Cerebellar cortex (tissue), 1 donor: ENCODE measurements around the gene EPB41L2.

Source experiments
- DNase-seq: peaks from one replicate; pipeline ENCODE4 v3.0.0-alpha.2; 2015; ENCODE audit warnings: low spot score

Gene EPB41L2

DNA sequence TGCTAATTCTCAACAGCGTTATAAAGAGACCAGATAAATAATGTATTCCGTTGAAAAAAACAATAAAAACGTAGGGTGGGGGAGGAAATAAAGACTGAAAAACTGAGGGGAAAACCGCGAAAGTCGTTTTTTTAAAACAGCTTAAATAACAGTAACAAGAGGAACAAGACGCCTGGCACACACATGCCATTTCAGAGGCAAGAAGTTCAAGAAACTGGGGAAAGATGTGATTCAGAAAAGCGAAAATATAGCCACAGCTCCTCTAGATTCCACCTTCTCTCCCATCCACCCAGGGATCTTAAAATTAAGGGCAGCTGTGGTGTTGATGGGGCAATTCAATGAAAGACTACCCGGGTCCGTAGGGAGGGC, 1.3 kb downstream of the EPB41L2 start:
- DNase-seq, result peak; percentile 9

DNA sequence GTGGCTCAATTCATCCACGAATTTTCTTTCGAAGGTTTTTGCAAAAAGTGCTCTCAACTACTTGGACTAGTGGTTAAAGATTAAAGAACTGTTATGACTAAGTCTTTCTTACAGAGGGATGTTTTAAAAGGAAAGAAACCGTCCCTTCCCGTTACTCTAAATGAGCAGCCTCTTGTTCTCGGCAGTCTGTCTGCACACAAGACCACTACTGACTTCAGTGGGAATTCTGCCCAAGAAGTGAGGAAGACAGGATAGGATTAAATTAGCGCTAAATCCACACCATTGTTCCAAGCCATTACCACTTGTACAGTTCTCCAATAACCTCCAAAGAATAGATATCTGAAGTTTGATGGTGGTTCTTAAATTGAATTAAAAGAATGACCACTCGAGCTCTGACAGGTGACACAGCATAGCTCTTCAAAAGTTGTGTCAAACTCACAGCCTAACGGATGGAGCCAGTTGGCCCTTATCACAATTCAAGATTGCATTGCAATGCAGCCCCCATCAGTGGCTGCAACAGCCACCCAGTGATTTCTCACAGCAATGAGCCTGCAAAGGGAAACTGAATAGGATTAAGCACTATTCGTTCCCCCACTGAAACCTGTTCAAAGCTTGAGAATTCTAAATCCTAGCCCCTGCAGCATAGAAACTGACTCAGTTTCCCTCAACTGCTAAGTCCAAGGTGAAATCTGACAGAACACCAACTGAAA, 1.8 kb downstream of the EPB41L2 start:
- peak; percentile 13 for DNase-seq

DNA sequence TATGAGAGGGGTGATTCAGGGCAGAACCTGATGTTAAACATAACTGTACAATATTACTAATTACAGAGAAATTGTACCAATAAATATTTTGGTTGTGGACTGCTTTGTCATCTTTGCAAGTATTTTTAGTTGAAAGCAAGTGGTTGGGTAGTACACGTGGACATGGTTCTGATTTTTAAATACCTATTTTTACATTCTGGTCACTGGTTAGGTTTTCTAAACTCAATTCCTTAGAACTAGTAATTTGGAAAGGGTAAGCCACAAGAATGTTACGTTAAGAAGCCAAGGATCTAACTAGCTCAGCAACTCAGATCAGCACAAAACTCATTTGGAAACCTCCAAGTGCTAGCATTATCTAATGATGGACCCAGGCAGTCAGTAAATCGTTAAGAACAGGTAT, 2.7 kb downstream of the EPB41L2 start:
- peak; percentile 10 for DNase-seq

DNA sequence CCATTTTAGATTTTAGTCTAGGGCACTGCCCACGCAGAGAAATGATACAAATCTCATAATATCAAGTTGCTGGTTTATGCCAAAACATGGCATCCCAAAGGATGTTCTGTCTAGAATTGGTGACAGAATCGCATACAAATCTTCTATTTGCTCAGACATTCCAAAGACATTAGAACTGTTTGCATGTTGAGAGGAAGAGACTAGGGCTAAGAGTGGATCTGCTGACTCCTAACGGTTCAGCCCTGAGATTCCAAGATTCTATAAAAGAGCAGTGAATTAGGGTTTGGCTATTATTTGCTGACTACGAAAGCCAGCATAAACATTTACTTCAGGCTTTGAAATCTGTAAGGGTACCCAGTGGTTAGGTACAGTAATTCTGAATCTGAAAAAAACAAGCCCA, 3.6 kb downstream of the EPB41L2 start:
- no peak for DNase-seq

DNA sequence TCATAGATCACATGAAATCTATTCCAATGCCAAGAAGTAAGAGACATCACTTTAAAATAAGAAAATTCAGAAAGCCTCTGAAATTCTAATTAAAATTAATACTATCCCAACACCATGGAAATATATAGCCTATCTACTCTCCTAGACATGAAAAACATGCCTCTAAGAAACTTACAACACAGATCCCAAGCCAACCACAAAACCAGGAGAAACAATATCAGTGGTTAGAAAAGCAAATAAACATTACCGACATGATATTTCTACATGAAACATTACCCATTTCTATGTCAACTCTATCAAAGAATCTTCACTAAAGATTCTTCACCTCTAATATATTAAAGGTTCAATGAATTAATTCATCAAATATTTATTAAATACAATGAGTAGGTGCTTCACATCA, 4.8 kb downstream of the EPB41L2 start:
- DNase-seq, result no peak

DNA sequence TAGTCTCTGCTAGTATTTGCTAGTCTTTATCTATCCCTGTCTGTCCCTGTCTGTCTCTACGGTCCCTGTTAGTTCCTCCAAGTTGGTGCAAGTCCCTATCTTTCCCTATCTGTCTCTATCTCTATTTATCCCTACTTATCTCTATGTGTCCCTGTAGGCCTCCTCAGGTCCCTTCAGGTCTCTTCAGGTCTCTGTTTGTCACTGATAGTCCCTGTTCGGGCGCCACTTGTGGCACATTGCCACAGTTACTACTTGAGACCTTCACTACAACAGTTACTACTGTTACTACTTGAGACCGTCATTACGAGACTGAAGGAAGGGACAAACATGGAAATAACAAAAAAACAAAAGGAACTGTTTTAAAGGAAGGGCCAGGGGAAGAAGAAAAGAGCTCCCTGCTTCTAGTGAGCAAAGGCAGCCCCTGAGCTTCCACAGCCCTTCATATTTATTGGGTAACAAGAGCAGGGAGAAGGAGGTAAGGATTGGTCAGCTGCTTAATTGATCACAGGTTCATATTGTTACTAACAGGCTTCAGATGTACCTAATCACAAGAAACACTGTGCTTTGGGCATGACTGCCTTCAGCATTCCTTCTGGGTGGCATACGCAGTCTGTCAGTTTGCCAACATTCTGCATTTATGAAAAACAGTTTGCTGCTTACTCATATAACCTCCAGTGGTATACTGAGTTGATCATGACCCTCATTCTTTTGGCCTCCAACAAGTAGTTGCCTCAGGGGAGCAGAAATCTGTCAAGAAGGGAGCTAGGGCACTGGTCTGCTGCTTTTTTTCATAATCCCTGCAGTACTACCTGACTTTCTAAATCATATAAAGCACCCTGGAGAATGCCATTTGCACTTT, 8.4 kb downstream of the EPB41L2 start:
- DNase-seq, result no peak

DNA sequence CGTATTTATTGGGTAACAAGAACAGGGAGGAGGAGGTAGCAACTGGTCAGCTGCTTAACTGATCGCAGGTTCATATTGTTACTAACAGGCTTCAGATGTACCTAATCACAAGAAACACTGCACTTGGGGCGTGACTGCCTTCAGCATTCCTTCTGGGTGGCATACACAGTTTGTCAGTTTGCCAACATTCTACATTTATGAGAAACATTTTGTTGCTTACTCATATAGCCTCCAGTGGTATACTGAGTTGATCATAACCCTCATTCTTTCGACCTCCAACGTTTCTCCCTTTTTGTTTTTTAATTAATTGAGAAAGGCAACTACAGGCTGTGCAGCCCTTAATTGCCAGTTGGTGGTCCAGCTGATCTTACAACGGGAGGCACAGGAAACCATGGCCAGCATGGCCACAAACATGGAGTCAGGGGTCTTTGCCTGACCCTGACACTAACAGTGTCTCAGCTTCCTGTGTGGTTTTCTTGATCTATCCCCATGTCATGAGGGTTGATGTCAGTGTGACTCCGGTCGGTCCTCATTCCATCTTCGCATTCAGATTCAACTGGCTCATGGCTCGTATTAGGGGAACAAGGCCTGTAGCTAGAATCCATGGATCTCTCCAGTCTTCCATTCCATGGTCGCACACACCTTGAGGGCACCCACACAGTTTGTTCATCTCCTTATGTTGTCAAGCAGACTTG, 9.4 kb downstream of the EPB41L2 start:
- DNase-seq, result no peak

DNA sequence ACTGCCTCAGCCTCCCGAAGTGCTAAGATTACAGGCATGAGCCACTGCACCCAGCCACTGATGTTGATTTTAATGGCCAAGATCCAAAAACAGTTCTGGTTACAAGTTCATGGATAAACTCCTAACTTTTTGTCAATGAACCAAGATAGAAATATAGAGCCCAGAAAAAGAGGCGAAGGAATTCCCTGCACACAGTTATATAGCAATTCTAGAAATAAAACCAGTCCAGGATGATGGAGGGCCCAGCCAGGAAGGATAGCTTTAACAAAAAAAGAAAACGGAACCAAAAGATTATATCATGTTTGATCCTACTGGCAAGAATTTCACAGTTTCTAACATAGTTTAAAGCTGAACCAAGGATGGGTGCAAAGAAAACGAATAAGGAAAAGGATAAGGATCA, 10.9 kb downstream of the EPB41L2 start:
- no peak for DNase-seq

DNA sequence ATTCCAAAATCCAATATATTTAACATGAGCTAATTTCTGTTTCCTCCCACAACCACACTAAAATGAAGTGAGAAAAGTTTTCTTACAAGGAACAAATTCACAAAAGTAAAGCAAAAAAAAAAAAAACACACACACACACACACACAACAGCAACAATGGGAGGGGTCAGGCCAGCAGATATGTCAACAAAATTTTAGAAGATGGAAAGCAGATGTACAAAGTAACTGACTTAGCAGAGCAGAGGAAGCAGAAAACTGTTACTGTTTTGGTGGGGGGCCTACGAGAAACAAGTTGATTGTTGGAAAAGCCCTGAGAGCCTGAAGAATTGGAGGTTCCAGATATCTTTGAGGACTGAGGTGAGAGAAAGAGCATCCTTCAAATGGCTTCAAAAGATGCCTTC, 11.7 kb downstream of the EPB41L2 start:
- no peak for DNase-seq

DNA sequence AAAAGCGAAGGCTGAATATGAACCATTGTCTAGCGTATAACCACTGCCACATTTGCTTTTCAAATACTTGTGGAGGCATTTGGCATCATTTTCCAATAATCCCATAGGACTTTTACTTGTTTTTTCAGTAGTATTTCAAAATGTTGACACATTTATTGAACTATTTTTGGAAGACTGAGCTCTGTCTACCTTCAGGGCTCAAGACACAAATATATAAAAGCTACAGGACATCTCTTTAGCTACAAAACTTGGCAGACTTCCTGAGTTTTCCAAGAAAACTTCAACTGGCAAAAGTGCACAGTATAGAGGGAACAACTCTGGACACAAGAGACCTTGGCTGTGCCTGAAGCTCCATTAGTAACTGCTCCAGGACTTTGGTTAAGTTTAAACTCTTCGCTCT, 13.4 kb downstream of the EPB41L2 start:
- no peak for DNase-seq

DNA sequence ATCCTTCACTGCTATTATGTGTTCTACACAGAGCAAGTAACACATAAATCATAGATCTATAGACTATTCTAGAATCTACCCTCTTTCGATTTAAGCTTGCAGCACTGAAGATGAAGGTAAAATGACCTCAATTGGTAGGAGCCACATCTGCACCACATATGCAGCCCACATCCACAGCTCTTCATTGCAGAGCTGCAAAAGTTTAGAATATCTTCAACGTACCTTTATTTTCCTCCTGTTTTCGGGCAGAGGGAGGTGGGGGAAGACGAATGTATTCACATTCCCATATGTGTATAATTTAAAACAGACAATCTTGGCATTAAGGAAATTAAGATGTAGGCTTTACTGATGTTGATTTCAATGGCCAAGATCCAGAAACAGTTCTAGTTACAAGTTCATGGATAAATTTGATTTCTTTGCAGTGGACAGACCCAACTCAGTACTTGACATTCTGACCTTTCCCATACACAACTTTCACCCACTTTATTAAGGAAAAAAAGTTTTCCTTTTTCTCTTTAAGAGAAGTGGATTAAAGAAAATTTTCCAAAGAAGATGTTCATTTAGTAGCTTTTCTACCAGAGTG, 14.0 kb downstream of the EPB41L2 start:
- DNase-seq, result no peak

DNA sequence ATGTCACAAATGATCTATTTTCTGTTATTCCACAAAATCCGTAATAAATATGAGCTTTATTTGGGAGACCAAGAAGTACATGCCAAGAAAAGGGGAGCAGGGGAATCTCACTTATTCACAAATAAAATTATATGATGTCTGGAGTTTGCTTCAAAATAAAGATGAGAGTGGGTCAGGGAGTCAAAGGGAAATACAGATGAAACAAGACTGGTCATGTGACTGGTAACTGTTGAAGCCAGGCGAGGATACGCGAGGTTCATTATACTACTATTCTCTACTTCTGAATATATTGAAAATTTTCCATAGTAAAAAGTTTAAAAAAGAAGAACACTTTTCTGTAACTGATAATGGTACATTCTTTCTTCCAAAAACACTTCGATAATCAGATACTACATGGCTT, 14.6 kb downstream of the EPB41L2 start:
- no peak for DNase-seq

DNA sequence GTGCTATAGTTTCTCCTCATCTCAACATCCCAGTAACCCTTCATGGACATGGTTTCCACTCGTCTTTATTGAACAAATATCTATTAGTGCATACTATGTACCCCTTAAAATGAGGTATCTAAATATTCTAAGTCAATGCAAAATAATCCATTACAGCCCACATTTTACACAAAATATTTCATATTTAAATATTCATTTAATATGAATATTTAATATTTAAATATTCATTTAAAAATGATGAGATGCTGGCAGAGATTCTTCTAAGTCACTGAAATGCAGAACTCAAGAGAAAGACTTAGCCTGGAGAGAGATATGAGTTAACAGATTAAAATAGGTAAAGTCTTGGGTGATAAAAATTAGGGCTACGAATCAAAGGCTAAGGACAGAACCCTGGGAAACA, 17.9 kb downstream of the EPB41L2 start:
- DNase-seq, result no peak

DNA sequence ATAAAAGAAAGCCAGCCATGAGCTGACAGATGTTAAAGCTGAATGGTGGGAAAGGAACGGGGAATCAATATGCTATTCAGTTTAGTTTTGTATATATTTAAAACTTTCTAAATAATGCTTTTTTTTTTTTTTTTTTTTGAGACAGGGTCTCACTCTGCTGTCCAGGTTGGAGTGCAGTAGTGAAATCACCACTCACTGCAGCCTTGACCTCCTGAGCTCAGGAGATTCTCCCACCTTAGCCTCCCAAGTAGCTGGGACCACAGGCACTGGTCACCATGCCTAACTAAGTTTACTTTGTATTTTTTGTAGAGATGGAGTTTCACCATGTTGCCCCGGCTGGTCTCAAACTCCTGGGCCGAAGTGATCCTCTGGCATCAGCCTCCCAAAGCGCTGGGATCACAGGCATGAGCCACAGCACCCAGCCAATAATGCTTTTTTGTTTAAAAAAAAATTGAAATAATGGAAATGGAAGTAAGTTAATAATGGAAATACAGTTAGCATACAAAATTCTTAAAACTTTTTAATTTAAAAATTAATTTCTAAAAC, 19.1 kb downstream of the EPB41L2 start:
- no peak for DNase-seq

DNA sequence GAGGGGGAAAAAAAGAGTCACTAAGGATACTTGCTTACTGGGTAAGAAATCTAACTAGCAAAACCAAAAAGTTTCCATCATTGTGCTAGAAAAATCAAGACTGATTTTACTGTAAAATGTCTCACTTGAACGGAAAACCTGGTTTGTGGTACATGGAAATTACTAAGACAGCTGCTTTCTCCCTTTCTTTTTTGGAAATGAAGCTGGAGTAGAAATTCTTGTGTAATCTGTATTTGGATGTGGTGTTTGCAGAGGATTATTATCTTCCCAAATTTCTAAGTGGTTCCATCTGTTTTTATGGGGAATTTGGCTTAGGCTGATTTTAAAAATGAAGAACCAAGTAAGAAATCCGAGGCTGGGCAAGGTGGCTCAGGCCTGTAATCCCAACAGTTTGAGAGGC, 20.4 kb downstream of the EPB41L2 start:
- no peak for DNase-seq

DNA sequence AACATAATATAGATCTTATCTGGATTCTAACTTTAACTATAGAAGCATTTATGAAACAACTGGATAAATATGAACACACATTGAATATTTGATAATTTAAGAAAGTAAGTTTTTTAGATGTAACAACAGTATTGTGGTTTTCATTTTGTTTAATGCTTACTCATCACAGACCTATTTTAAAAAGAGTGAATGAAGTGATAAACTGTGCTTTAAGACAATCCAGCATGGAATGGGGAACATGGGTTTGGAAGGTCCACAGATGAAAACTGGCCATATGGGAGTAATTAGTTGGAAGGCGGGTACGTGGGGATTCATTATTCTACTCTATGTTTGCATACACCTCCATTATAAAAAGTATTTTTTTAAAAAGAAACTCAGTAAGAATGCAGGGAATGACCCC, 21.2 kb downstream of the EPB41L2 start:
- DNase-seq, result no peak

DNA sequence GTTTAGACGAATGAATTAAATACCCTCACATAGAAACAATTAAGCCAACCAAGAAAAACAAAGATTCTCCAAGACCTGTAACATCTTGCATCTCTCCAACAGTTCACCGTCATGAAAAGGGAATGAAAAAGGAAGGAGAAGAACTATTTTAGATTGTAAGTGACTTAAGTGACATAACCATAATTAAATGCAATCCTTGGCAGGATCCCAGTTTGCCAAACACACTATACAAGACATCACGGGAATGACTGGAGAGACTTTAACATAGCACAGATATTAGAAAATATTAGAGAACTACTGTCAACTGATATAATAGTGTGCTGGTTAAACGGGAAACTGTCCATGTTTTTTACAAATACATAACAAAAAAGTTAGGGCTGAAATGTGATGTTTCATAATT, 22.2 kb downstream of the EPB41L2 start:
- DNase-seq, result no peak

DNA sequence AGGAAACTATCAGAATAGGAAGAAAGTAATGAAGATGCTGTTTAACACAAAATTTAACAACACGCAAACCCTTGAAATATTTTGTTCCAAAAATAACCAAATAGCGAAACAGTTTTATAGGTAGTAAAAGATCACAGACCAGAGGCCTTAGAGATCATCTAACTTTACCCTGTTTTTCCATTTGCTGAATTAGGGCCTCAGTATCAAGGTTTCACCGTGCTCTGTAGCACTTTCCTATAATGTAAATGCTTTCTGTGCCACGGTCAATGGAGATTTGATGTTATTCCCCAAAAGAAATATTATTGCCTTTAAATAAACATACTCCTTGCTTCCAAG, 23.7 kb downstream of the EPB41L2 start:
- DNase-seq, result no peak

DNA sequence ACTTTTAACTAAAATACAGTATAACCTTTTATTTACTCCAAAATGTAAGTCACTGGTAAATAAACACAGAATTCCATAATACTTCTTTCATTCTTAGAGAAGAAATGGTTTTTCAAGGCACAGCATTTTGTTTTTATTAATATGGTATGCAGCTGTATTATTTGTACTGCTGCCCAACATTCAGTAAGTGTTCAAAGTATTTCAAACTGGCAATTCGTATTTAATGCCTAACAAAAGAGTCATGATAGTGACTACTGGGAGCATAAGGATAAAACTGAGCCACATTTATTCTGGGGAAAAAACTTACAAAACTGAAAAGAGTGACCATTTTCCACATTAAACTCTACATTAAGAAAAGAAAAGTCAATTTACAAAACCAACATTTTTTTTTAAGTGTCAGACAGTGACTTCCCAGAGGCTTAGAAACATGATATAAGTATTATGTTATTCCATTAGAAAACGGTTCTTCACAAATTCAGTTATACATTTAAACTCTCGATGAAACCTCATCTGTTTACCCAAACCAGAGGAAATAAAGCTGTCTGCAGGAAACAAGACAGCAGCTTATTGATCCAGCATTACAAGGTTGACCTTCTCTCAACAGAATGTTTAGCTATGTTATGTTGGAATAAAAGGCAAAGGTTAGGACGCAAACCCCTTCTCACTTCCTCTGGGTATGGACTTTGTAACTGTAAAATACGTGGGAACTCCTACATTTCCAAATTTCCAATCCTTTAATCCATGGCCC, 24.3 kb downstream of the EPB41L2 start:
- no peak for DNase-seq

DNA sequence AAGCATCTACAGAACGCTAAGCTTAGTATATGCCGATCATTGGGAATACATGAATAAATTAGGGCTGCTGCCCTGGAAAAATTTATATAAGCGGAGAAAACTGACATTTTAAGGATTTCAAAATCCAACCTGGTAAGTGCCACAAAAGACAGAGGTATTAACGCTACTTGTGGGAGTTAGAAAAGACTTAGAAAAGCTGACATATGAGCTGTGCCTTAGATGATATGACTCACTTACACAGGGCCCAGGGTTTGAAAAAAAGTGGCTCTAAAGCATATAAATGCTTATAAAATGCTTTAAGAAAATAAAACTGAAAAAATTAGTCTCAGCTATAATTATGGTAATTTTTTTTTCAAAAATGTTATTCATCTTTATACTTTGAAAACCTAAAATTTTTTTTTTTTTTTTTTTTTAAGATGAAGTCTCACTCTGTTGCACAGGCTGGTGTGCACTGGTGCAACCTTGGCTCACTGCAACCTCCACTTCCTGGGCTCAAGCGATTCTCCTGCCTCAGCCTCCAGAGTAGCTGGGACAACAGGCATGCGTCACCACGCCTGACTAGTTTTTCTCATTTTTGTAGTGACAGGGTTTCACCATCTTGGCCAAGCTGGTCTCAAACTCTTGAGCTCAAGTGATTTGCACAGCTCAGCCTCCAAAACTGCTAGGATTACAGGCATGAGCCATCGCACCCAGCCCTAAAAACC, 25.7 kb downstream of the EPB41L2 start:
- no peak for DNase-seq

DNA sequence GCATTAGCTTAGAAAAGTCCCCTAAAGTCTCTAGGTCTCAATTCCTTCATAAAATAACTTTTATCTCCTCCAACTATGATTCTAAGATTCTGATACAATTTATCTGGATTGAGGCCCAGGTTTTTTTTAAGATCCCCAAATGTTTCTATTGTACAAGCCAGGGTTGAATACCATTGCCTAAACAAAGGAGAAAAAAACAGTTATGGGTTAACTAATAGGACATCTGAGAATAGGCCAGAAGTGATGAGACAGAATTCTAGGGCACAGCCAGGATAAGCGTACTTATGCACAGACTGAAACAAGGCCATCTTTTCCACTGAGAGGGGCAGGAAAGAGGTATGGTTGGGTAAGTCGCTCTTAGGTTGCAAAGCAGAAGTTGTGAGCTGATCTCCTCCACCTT, 26.4 kb downstream of the EPB41L2 start:
- no peak for DNase-seq
